ENCODE measurements around the gene IREB2. TPM values are rescaled to one million over a fixed set of nuclear protein-coding genes. Genes with fewer than 3 reads are reported as not detected.

The IREB2 gene
- total and polyA plus RNA-seq, 2 experiments from 2014 or later, result 23.4 to 68.4 TPM

GRCh38 chr15:78420766-78421165 lies 17.2 kb upstream of the IREB2 start:
- Histone ChIP-seq H2AFZ (no peak overlapping the region), H4K20me1 (replicated peaks; ENCODE audit: insufficient read depth) (no peaks in the 10 kb centered on the region), H3K9me2 (ENCODE audit: insufficient read depth) (no peaks in the 10 kb centered on the region), H3K36me3 (ENCODE audit: insufficient read depth) (no peaks in the 10 kb centered on the region), H3K4me2 (no peak overlapping the region), H3K27me3 (ENCODE audit: insufficient read depth) (no peaks in the 10 kb centered on the region), H3K4me1 (ENCODE audit: insufficient read depth) (no peaks in the 10 kb centered on the region), H3K27ac (ENCODE audit: low read depth) (no peak overlapping the region), H3F3A (replicated peaks; ENCODE audit: low read depth) (no peaks in the 10 kb centered on the region), H3K4me3 (no peak overlapping the region), H3K79me2 (replicated peaks; ENCODE audit: insufficient read depth) (no peaks in the 10 kb centered on the region)
- H3K4me3 Mint-ChIP-seq, result no peak overlapping the region
- H3K27ac Mint-ChIP-seq, result no peak overlapping the region
- H3K27me3 Mint-ChIP-seq (ENCODE audit: insufficient read depth, low read depth, poor library complexity), result peaks cover 4% of the 10 kb centered on the region
- H3K36me3 Mint-ChIP-seq (ENCODE audit: low read depth), result no peaks in the 10 kb centered on the region; the same call in 2 of the 3 replicates
- no peak for TF ChIP-seq NANOG (IDR thresholded peaks at IDR 0.05; ENCODE audit: borderline replicate concordance)
- TF ChIP-seq EZH2 (IDR thresholded peaks at IDR 0.05; ENCODE audit: low read depth, unreplicated experiment), result no peak
- TF ChIP-seq, protein P1, sequence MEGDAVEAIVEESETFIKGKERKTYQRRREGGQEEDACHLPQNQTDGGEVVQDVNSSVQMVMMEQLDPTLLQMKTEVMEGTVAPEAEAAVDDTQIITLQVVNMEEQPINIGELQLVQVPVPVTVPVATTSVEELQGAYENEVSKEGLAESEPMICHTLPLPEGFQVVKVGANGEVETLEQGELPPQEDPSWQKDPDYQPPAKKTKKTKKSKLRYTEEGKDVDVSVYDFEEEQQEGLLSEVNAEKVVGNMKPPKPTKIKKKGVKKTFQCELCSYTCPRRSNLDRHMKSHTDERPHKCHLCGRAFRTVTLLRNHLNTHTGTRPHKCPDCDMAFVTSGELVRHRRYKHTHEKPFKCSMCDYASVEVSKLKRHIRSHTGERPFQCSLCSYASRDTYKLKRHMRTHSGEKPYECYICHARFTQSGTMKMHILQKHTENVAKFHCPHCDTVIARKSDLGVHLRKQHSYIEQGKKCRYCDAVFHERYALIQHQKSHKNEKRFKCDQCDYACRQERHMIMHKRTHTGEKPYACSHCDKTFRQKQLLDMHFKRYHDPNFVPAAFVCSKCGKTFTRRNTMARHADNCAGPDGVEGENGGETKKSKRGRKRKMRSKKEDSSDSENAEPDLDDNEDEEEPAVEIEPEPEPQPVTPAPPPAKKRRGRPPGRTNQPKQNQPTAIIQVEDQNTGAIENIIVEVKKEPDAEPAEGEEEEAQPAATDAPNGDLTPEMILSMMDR (conservative IDR thresholded peaks at IDR 0.05; ENCODE audit: low read depth in 2 of 2), result no peak
- no peak for TF ChIP-seq JUNB (IDR thresholded peaks at IDR 0.05; ENCODE audit: unreplicated experiment)
- no peak for TF ChIP-seq STAT1 (IDR thresholded peaks at IDR 0.05; ENCODE audit: unreplicated experiment)
- no peak for TF ChIP-seq ZNF331 (CRISPR knock-in tag; IDR thresholded peaks at IDR 0.05; ENCODE audit: low read depth)
- no peak for TF ChIP-seq ZNF462 (CRISPR knock-in tag; IDR thresholded peaks at IDR 0.05)
- no peak for TF ChIP-seq REST (IDR thresholded peaks at IDR 0.05; ENCODE audit: unreplicated experiment)
- no peak for TF ChIP-seq EZH2phosphoT487 (IDR thresholded peaks at IDR 0.05; ENCODE audit: unreplicated experiment)
- TF ChIP-seq POLR2AphosphoS5 (IDR thresholded peaks at IDR 0.05; ENCODE audit: low read depth), result no peak
- TF ChIP-seq CREB1 (CRISPR knock-in tag; IDR thresholded peaks at IDR 0.05; ENCODE audit: low read depth), result no peak
- TF ChIP-seq, protein P2, sequence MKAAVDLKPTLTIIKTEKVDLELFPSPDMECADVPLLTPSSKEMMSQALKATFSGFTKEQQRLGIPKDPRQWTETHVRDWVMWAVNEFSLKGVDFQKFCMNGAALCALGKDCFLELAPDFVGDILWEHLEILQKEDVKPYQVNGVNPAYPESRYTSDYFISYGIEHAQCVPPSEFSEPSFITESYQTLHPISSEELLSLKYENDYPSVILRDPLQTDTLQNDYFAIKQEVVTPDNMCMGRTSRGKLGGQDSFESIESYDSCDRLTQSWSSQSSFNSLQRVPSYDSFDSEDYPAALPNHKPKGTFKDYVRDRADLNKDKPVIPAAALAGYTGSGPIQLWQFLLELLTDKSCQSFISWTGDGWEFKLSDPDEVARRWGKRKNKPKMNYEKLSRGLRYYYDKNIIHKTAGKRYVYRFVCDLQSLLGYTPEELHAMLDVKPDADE (IDR thresholded peaks at IDR 0.05), result no peak
- no peak for TF ChIP-seq ZNF114 (CRISPR knock-in tag; IDR thresholded peaks at IDR 0.05)
- ATAC-seq, result no peak
- no peaks in the 10 kb centered on the region for H3K9me3 Mint-ChIP-seq
- DNase-seq (ENCODE audit: low spot score), result no peak
- H3K4me1 Mint-ChIP-seq, result peaks cover under 1% of the 10 kb centered on the region; the same call in 2 of the 3 replicates

Measured in GM23338 (cell line).